DND-41 (cell line): Measurements from ENCODE around the gene BEST3.

ENCODE experiments used
- ATAC-seq: fragments of 200-7000 bp; cut with Tn5 transposase; 3 replicates; pipeline ENCODE4 v1.9.1; 2021; ENCODE audit warnings: low read depth; ENCODE audit not compliant: insufficient read depth
- DNase-seq: peaks from one replicate; pipeline ENCODE4 v3.0.0-alpha.2; 2020
- H2AFZ ChIP-seq: 2 replicates; pipeline ENCODE4 v1.6.0; 2012; ENCODE audit warnings: low read depth, low read length
- H3K27ac ChIP-seq: 2 replicates; pipeline ENCODE4 v1.5.1; 2012; ENCODE audit warnings: low read length, inconsistent platforms
- H3K27me3 ChIP-seq: fragments of 200-600 bp; sonication (generic); 2 replicates; pipeline ENCODE4 v1.6.0; 2012; ENCODE audit warnings: low read length, mild to moderate bottlenecking, inconsistent platforms; ENCODE audit not compliant: insufficient read depth, poor library complexity
- H3K36me3 ChIP-seq: 2 replicates; pipeline ENCODE4 v1.5.1; 2012; ENCODE audit warnings: low read length, inconsistent platforms; ENCODE audit not compliant: insufficient read depth
- H3K4me1 ChIP-seq: 2 replicates; pipeline ENCODE4 v1.5.1; 2012; ENCODE audit warnings: mild to moderate bottlenecking, low read length; ENCODE audit not compliant: insufficient read depth
- H3K4me2 ChIP-seq: 2 replicates; pipeline ENCODE4 v1.6.0; 2012; ENCODE audit warnings: mild to moderate bottlenecking, moderate library complexity, low read length, inconsistent platforms; ENCODE audit not compliant: insufficient read depth
- H3K4me3 ChIP-seq, 2 experiments: fragments of 200-600 bp in 1 of 2; shearing (Covaris generic) in 1 of 2; 2 replicates each; pipeline ENCODE4 v1.5.1; 2012 to 2016; ENCODE audit warnings: inconsistent platforms in 2 of 2, low read length in 2 of 2, mild to moderate bottlenecking in 2 of 2, low read depth in 1 of 2, moderate library complexity in 1 of 2
- H3K79me2 ChIP-seq: 2 replicates; pipeline ENCODE4 v1.6.0; 2012; ENCODE audit warnings: low read length, inconsistent platforms; ENCODE audit not compliant: insufficient read depth
- H3K9ac ChIP-seq: 2 replicates; pipeline ENCODE4 v1.6.0; 2012; ENCODE audit warnings: low read depth, mild to moderate bottlenecking, inconsistent platforms, low read length, moderate library complexity
- H3K9me3 ChIP-seq: 2 replicates; pipeline ENCODE4 v1.5.1; 2012; ENCODE audit warnings: low read length, moderate library complexity, mild to moderate bottlenecking, inconsistent platforms; ENCODE audit not compliant: insufficient read depth, severe bottlenecking
- H4K20me1 ChIP-seq: 2 replicates; pipeline ENCODE4 v1.6.0; 2012; ENCODE audit warnings: low read length; ENCODE audit not compliant: insufficient read depth
- EZH2 ChIP-seq: IDR thresholded peaks from 3 replicates; pipeline ENCODE4 v1.6.1; 2012; ENCODE audit warnings: borderline replicate concordance, low read depth, mild to moderate bottlenecking, moderate library complexity, low read length, inconsistent platforms; ENCODE audit not compliant: severe bottlenecking
- TF ChIP-seq, protein P1 (sequence below): IDR thresholded peaks from 2 replicates; pipeline ENCODE4 v1.5.1; 2012; ENCODE audit warnings: borderline replicate concordance, low read length, moderate library complexity, mild to moderate bottlenecking; ENCODE audit not compliant: poor library complexity, severe bottlenecking; ENCODE audit errors: extremely low read depth

Gene BEST3

GRCh38 chr12:69653703-69654102 lies 45.4 kb downstream of the BEST3 start:
- no peak overlapping the region for H2AFZ ChIP-seq
- H3K79me2 ChIP-seq, result no peaks in the 10 kb centered on the region
- H3K9me3 ChIP-seq, result no peaks in the 10 kb centered on the region
- H3K36me3 ChIP-seq, result no peaks in the 10 kb centered on the region
- H4K20me1 ChIP-seq, result no peaks in the 10 kb centered on the region
- TF ChIP-seq, protein P1, sequence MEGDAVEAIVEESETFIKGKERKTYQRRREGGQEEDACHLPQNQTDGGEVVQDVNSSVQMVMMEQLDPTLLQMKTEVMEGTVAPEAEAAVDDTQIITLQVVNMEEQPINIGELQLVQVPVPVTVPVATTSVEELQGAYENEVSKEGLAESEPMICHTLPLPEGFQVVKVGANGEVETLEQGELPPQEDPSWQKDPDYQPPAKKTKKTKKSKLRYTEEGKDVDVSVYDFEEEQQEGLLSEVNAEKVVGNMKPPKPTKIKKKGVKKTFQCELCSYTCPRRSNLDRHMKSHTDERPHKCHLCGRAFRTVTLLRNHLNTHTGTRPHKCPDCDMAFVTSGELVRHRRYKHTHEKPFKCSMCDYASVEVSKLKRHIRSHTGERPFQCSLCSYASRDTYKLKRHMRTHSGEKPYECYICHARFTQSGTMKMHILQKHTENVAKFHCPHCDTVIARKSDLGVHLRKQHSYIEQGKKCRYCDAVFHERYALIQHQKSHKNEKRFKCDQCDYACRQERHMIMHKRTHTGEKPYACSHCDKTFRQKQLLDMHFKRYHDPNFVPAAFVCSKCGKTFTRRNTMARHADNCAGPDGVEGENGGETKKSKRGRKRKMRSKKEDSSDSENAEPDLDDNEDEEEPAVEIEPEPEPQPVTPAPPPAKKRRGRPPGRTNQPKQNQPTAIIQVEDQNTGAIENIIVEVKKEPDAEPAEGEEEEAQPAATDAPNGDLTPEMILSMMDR, result no peak
- ATAC-seq (no peak), DNase-seq (no peak)
- H3K4me1 ChIP-seq, result no peaks in the 10 kb centered on the region
- H3K4me3 ChIP-seq, result no peak overlapping the region
- peaks cover 19% of the 10 kb centered on the region for H3K27me3 ChIP-seq
- no peak overlapping the region for H3K4me2 ChIP-seq
- H3K27ac ChIP-seq, result no peak overlapping the region
- H3K9ac ChIP-seq, result no peak overlapping the region

GRCh38 chr12:69651922-69652321 lies 47.2 kb downstream of the BEST3 start:
- no peak overlapping the region for H2AFZ ChIP-seq
- no peaks in the 10 kb centered on the region for H3K9me3 ChIP-seq

GRCh38 chr12:69649529-69649928 lies 49.6 kb downstream of the BEST3 start:
- no peak for ATAC-seq
- DNase-seq, result no peak
- Histone ChIP-seq H3K27ac (no peak overlapping the region), H3K9me3 (no peaks in the 10 kb centered on the region), H3K4me1 (no peaks in the 10 kb centered on the region), H3K27me3 (peaks cover 17% of the 10 kb centered on the region), H3K9ac (no peak overlapping the region), H3K79me2 (no peaks in the 10 kb centered on the region), H3K4me3 (no peak overlapping the region), H3K4me2 (no peak overlapping the region), H3K36me3 (no peaks in the 10 kb centered on the region), H4K20me1 (no peaks in the 10 kb centered on the region), H2AFZ (no peak overlapping the region)
- no peak for TF ChIP-seq EZH2
- TF ChIP-seq, protein P1, result no peak

More at GRCh38 chr12:69651922-69652321, 47.2 kb downstream of the BEST3 start:
- H3K4me2 ChIP-seq, result no peak overlapping the region
- H3K9ac ChIP-seq, result no peak overlapping the region
- H3K79me2 ChIP-seq, result no peaks in the 10 kb centered on the region
- no peak for ATAC-seq
- H4K20me1 ChIP-seq, result no peaks in the 10 kb centered on the region
- no peak for DNase-seq
- no peaks in the 10 kb centered on the region for H3K4me1 ChIP-seq
- no peak overlapping the region for H3K4me3 ChIP-seq
- peaks cover 21% of the 10 kb centered on the region for H3K27me3 ChIP-seq
- TF ChIP-seq, protein P1, result no peak
- no peak for TF ChIP-seq EZH2
- H3K36me3 ChIP-seq, result no peaks in the 10 kb centered on the region
- no peak overlapping the region for H3K27ac ChIP-seq

DNA sequence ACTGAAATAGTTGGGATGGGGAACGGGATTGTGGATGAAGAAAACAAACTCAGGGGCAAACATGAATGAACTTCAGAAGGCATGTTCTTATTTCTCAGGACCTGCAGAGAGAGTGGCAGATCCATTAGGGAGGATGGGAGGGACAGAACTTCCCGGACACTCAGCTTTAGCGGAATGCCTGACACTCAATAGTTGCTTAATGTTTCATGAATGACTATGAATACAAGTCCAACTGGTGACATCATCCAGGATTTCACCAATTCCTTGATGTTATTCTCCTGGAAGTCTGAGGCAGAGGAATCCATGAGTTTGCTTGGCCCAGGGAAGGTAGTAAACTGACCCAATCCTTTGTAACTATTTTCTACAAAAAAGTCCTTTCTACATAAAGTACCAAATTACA lies 50.6 kb downstream of the BEST3 start:
- no peak overlapping the region for H2AFZ ChIP-seq

More for the DNA sequence above, 50.6 kb downstream of the BEST3 start:
- Histone ChIP-seq H3K36me3 (no peaks in the 10 kb centered on the region), H3K9me3 (no peaks in the 10 kb centered on the region), H3K79me2 (no peaks in the 10 kb centered on the region), H3K4me1 (no peaks in the 10 kb centered on the region), H3K9ac (no peak overlapping the region), H3K27me3 (peaks cover 14% of the 10 kb centered on the region), H3K27ac (no peak overlapping the region), H3K4me2 (no peak overlapping the region), H3K4me3 (no peak overlapping the region), H4K20me1 (no peaks in the 10 kb centered on the region)
- ATAC-seq (no peak), DNase-seq (no peak)
- TF ChIP-seq EZH2, result no peak
- TF ChIP-seq, protein P1, result no peak
